22Rv1 (cell line): ENCODE results near the gene GPAT2.
"Not testable (repeated sequence)": the region's sequence is repeated elsewhere in the genome, so short reads cannot be mapped to it uniquely, and the experiment has no call there.

ENCODE experiments used
- ZFX ChIP-seq: fragments of 450-650 bp; IDR thresholded peaks from 2 replicates; pipeline ENCODE4 v1.6.1; 2017; ENCODE audit warnings: antibody characterized with exemption, borderline replicate concordance
- TF ChIP-seq, protein P1 (sequence below): fragments of 450-650 bp; IDR thresholded peaks from 2 replicates; pipeline ENCODE4 v1.5.1; 2017; ENCODE audit warnings: mild to moderate bottlenecking

GRCh38 chr2:96067902-96068581, 33.3 kb upstream of the GPAT2 start:
- TF ChIP-seq, protein P1, sequence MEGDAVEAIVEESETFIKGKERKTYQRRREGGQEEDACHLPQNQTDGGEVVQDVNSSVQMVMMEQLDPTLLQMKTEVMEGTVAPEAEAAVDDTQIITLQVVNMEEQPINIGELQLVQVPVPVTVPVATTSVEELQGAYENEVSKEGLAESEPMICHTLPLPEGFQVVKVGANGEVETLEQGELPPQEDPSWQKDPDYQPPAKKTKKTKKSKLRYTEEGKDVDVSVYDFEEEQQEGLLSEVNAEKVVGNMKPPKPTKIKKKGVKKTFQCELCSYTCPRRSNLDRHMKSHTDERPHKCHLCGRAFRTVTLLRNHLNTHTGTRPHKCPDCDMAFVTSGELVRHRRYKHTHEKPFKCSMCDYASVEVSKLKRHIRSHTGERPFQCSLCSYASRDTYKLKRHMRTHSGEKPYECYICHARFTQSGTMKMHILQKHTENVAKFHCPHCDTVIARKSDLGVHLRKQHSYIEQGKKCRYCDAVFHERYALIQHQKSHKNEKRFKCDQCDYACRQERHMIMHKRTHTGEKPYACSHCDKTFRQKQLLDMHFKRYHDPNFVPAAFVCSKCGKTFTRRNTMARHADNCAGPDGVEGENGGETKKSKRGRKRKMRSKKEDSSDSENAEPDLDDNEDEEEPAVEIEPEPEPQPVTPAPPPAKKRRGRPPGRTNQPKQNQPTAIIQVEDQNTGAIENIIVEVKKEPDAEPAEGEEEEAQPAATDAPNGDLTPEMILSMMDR: not testable (repeated sequence)
- not testable (repeated sequence) for TF ChIP-seq ZFX
